Mesenteric fat pad (tissue), 1 donor: ENCODE measurements around the gene TRIM71. TPM values are rescaled to one million over a fixed set of nuclear protein-coding genes. Genes with fewer than 3 reads are reported as not detected.

Experiments used
- DNase-seq: peaks from one replicate; pipeline ENCODE4 v3.0.0-alpha.2; 2020; ENCODE audit warnings: low spot score
- total RNA-seq: library from RNA; stranded (reverse); fragmentation: NEBNext Ultra II Directional; extraction: Animal tissue kit (Norgen Biotek cat#: 25700); gene quantifications from one replicate; pipeline ENCODE4 v1.2.1, GENCODE V29; 2021
- donor health status: DM: yes; HTN: yes; CAD: no.

TRIM71 gene
- total RNA-seq, 1 donor from 2014 or later: not detected

- DNase-seq: no peak
Observed at GRCh38 chr3:32862936-32863487, 45.2 kb downstream of the TRIM71 start.

GRCh38 chr3:32865383-32865782 is 47.6 kb downstream of the TRIM71 start:
- no peak for DNase-seq

GRCh38 chr3:32866533-32866932 is 48.7 kb downstream of the TRIM71 start:
- no peak for DNase-seq

- DNase-seq: no peak
Observed at GRCh38 chr3:32867954-32868353, 50.2 kb downstream of the TRIM71 start.

- no peak for DNase-seq
Observed at GRCh38 chr3:32868719-32869512, 51.1 kb downstream of the TRIM71 start.

GRCh38 chr3:32869513-32870047 is 51.8 kb downstream of the TRIM71 start:
- no peak for DNase-seq

GRCh38 chr3:32870373-32871095 is 52.7 kb downstream of the TRIM71 start:
- DNase-seq: no peak

- no peak for DNase-seq
Observed at GRCh38 chr3:32871273-32871672, 53.5 kb downstream of the TRIM71 start.

GRCh38 chr3:32872487-32873382 is 54.9 kb downstream of the TRIM71 start:
- DNase-seq: no peak

GRCh38 chr3:32873531-32874130 is 55.8 kb downstream of the TRIM71 start:
- no peak for DNase-seq

- DNase-seq: no peak
Observed at GRCh38 chr3:32876920-32877319, 59.1 kb downstream of the TRIM71 start.

- DNase-seq: no peak
Observed at GRCh38 chr3:32877598-32877997, 59.8 kb downstream of the TRIM71 start.

- no peak for DNase-seq
Observed at GRCh38 chr3:32880225-32880624, 62.4 kb downstream of the TRIM71 start.

GRCh38 chr3:32881624-32882023 is 63.8 kb downstream of the TRIM71 start:
- DNase-seq: no peak

- DNase-seq: no peak
Observed at GRCh38 chr3:32882189-32882588, 64.4 kb downstream of the TRIM71 start.

GRCh38 chr3:32882603-32883025 is 64.8 kb downstream of the TRIM71 start:
- no peak for DNase-seq

- no peak for DNase-seq
Observed at GRCh38 chr3:32883817-32884216, 66.0 kb downstream of the TRIM71 start.

- no peak for DNase-seq
Observed at GRCh38 chr3:32884591-32884990, 66.8 kb downstream of the TRIM71 start.

GRCh38 chr3:32885283-32885901 is 67.6 kb downstream of the TRIM71 start:
- DNase-seq: no peak

- no peak for DNase-seq
Observed at GRCh38 chr3:32886296-32886695, 68.5 kb downstream of the TRIM71 start.
